IMR-90 (cell line): ENCODE measurements around the gene TBP. TPM values are rescaled to one million over a fixed set of nuclear protein-coding genes. Genes with fewer than 3 reads are reported as not detected.

Source experiments
- ATAC-seq: fragments of 200-7000 bp; cut with Tn5 transposase; 2 replicates; pipeline ENCODE4 v1.9.1; 2020; ENCODE audit warnings: low read depth, mild to moderate bottlenecking, moderate library complexity
- BruUV-seq: library from RNA; stranded (reverse); fragments of 400-500 nt; replicated peaks from 2 replicates; lab custom pipeline; 2021; lab: Mats Ljungman, UMichigan
- CTCF ChIA-PET: fragments of 300-600 bp; formaldehyde crosslinking; extraction: SDS; loops from one replicate; lab custom pipeline; 2021; ENCODE audit warnings: antibody characterized with exemption; lab: Yijun Ruan, JAX
- POLR2A ChIA-PET: fragments of 300-600 bp; sonication (Branson Sonifier 250); formaldehyde crosslinking; loops from one replicate; lab custom pipeline; 2022; ENCODE audit warnings: antibody characterized with exemption; ENCODE audit not compliant: unreplicated experiment; lab: Charles Lee
- DNase-seq: peaks from one replicate; pipeline ENCODE4 v3.0.0; 2013
- H2AFZ ChIP-seq: replicated peaks from 2 replicates; pipeline ENCODE3; 2013; ENCODE audit warnings: low read length, mild to moderate bottlenecking; ENCODE audit not compliant: poor library complexity
- H2AK5ac ChIP-seq: 2 replicates; pipeline ENCODE4 v1.6.1; 2013; ENCODE audit warnings: low read depth, low read length, inconsistent platforms
- H2AK9ac ChIP-seq: replicated peaks from 2 replicates; pipeline ENCODE3; 2013; ENCODE audit warnings: mild to moderate bottlenecking, low read depth, low read length, moderate library complexity; ENCODE audit not compliant: poor library complexity
- H2BK120ac ChIP-seq: 2 replicates; pipeline ENCODE4 v1.6.1; 2013; ENCODE audit warnings: low read depth, low read length, inconsistent platforms
- H2BK15ac ChIP-seq: 3 replicates; pipeline ENCODE4 v1.6.1; 2013; ENCODE audit warnings: low read depth, low read length, inconsistent platforms
- H2BK20ac ChIP-seq: 2 replicates; pipeline ENCODE4 v1.6.1; 2013; ENCODE audit warnings: low read depth, mild to moderate bottlenecking, inconsistent platforms, low read length, moderate library complexity
- H2BK5ac ChIP-seq: 2 replicates; pipeline ENCODE4 v1.6.1; 2013; ENCODE audit warnings: mild to moderate bottlenecking, low read depth, low read length, inconsistent platforms; ENCODE audit not compliant: poor library complexity, severe bottlenecking
- H3K14ac ChIP-seq: replicated peaks from 2 replicates; pipeline ENCODE4 v1.6.1; 2013; ENCODE audit warnings: low read depth, low read length, inconsistent platforms
- H3K18ac ChIP-seq: 2 replicates; pipeline ENCODE4 v1.6.1; 2013; ENCODE audit warnings: low read depth, low read length, control low read depth
- H3K23ac ChIP-seq: 2 replicates; pipeline ENCODE4 v1.6.1; 2013; ENCODE audit warnings: low read depth, low read length, inconsistent platforms
- H3K27ac ChIP-seq: 2 replicates; pipeline ENCODE4 v1.5.1; 2013; ENCODE audit warnings: mild to moderate bottlenecking, control low read depth, low read length; ENCODE audit not compliant: insufficient read depth
- H3K27me3 ChIP-seq: 2 replicates; pipeline ENCODE4 v1.6.1; 2013; ENCODE audit warnings: low read length; ENCODE audit not compliant: control insufficient read depth, insufficient read depth
- H3K36me3 ChIP-seq: 2 replicates; pipeline ENCODE4 v1.6.1; 2013; ENCODE audit warnings: low read length, mixed read lengths; ENCODE audit not compliant: control insufficient read depth, insufficient read depth
- H3K4ac ChIP-seq: 2 replicates; pipeline ENCODE4 v1.6.1; 2013; ENCODE audit warnings: low read depth, low read length, inconsistent platforms
- H3K4me1 ChIP-seq: 2 replicates; pipeline ENCODE4 v1.6.1; 2013; ENCODE audit warnings: low read length, mixed read lengths; ENCODE audit not compliant: control insufficient read depth, insufficient read depth
- H3K4me2 ChIP-seq: 2 replicates; pipeline ENCODE4 v1.6.1; 2013; ENCODE audit warnings: low read depth, mild to moderate bottlenecking, control low read depth, low read length, moderate library complexity
- H3K4me3 ChIP-seq: 2 replicates; pipeline ENCODE4 v1.5.1; 2013; ENCODE audit warnings: low read depth, mild to moderate bottlenecking, control low read depth, low read length, moderate library complexity; ENCODE audit not compliant: insufficient read depth
- H3K56ac ChIP-seq: 2 replicates; pipeline ENCODE4 v1.6.1; 2013; ENCODE audit warnings: low read length, inconsistent platforms; ENCODE audit not compliant: insufficient read depth; ENCODE audit errors: extremely low read depth
- H3K79me1 ChIP-seq, 2 experiments: 2 replicates each; pipeline ENCODE4 v1.6.1; 2013; ENCODE audit warnings: low read length in 2 of 2, inconsistent platforms in 1 of 2, low read depth in 1 of 2
- H3K9ac ChIP-seq: 2 replicates; pipeline ENCODE4 v1.6.1; 2013; ENCODE audit warnings: low read depth, low read length, control low read depth
- H3K9me1 ChIP-seq: 2 replicates; pipeline ENCODE4 v1.6.1; 2013; ENCODE audit warnings: low read length, inconsistent platforms; ENCODE audit not compliant: insufficient read depth
- H3K9me3 ChIP-seq: 2 replicates; pipeline ENCODE4 v1.6.1; 2013; ENCODE audit warnings: low read length; ENCODE audit not compliant: control insufficient read depth, insufficient read depth
- H4K20me1 ChIP-seq: 2 replicates; pipeline ENCODE4 v1.6.1; 2013; ENCODE audit warnings: low read length, inconsistent platforms; ENCODE audit not compliant: insufficient read depth
- H4K5ac ChIP-seq: 2 replicates; pipeline ENCODE4 v1.6.1; 2013; ENCODE audit warnings: mild to moderate bottlenecking, low read depth, low read length, control low read depth
- H4K8ac ChIP-seq, 2 experiments: 2 replicates each; pipeline ENCODE4 v1.6.1; 2013; ENCODE audit warnings: low read depth in 2 of 2, low read length in 2 of 2, control low read depth in 1 of 2, inconsistent platforms in 1 of 2
- H4K91ac ChIP-seq: 2 replicates; pipeline ENCODE4 v1.6.1; 2013; ENCODE audit warnings: low read depth, low read length, inconsistent platforms; ENCODE audit not compliant: insufficient read depth
- BHLHE40 ChIP-seq: fragments of 150-350 bp; IDR thresholded peaks from 2 replicates; pipeline ENCODE4 v1.6.1; 2016; ENCODE audit warnings: mild to moderate bottlenecking, low read depth, low read length
- CEBPB ChIP-seq: IDR thresholded peaks from 2 replicates; pipeline ENCODE4 v1.6.1; 2012; ENCODE audit warnings: low read depth, low read length, improper control_type of control experiment
- CHD1 ChIP-seq: IDR thresholded peaks from 2 replicates; pipeline ENCODE4 v1.6.1; 2012; ENCODE audit warnings: low read depth, low read length, improper control_type of control experiment
- ELK1 ChIP-seq: fragments of 150-350 bp; IDR thresholded peaks from 2 replicates; pipeline ENCODE4 v1.6.1; 2016; ENCODE audit warnings: low read depth, mild to moderate bottlenecking, low read length, moderate library complexity, borderline replicate concordance
- FOS ChIP-seq: fragments of 150-350 bp; IDR thresholded peaks from 2 replicates; pipeline ENCODE4 v1.6.1; 2016; ENCODE audit warnings: low read depth, low read length
- POLR2A ChIP-seq: IDR thresholded peaks from 2 replicates; pipeline ENCODE4 v1.6.1; 2012; ENCODE audit warnings: mild to moderate bottlenecking, low read depth, low read length
- RCOR1 ChIP-seq: IDR thresholded peaks from 2 replicates; pipeline ENCODE4 v1.6.1; 2012; ENCODE audit warnings: mild to moderate bottlenecking, low read length, improper control_type of control experiment; ENCODE audit not compliant: insufficient replicate concordance
- RFX5 ChIP-seq: IDR thresholded peaks from 2 replicates; pipeline ENCODE4 v1.8.0; 2012; ENCODE audit warnings: low read depth, mild to moderate bottlenecking, low read length, moderate library complexity
- SMC3 ChIP-seq: fragments of 150-350 bp; IDR thresholded peaks from 2 replicates; pipeline ENCODE4 v1.6.1; 2016; ENCODE audit warnings: low read depth, mild to moderate bottlenecking, antibody characterized with exemption, low read length, moderate library complexity
- WGBS, 2 experiments: methylation state at CpG; one replicate each; pipeline versions ENCODE4 v1.1.5 to v1.1.7; 2013; ENCODE audit warnings: missing lambda C conversion rate in 2 of 2; ENCODE audit not compliant: insufficient read length in 1 of 2; ENCODE audit errors: extremely low coverage in 2 of 2; 5-methylcytosine and 5-hydroxymethylcytosine counted together
- dilution Hi-C: fragments of 300-500 bp; cut with HindIII; formaldehyde crosslinking; loops from one replicate; pipeline ENCODE4 v1.14.3; 2018; ENCODE audit warnings: low sequenced_read_pairs; ENCODE audit not compliant: unreplicated experiment
- in situ Hi-C: fragments of 300-500 bp; cut with MboI; formaldehyde crosslinking; loops from 3 replicates; pipeline ENCODE4 v1.14.3; 2019; ENCODE audit warnings: low sequenced_read_pairs, inconsistent platforms, mixed read lengths
- intact Hi-C: fragments of 100-400 bp; cut with micrococcal nuclease; formaldehyde crosslinking; loops from 2 replicates; pipeline ENCODE4 v1.10.0; 2022
- polyA plus RNA-seq, 3 experiments: library from polyadenylated mRNA; depleted of rRNA; stranded (reverse); fragments of >200 nt; gene quantifications; 2 replicates each; pipeline ENCODE4 v1.2.3, GENCODE V29; 2012; ENCODE audit warnings: low replicate concordance in 1 of 3
- total RNA-seq: library from RNA; depleted of rRNA; stranded (reverse); fragments of >200 nt; gene quantifications from 2 replicates; pipeline ENCODE4 v1.2.3, GENCODE V29; 2012

Gene TBP
- total and polyA plus RNA-seq, 2 of the 4 experiments (the other 2 are of a cell fraction): 8.8 to 12.5 TPM

- TF ChIP-seq CHD1 (no peak), SMC3 (no peak)
Measured at GRCh38 chr6:170584181-170584953, 30.2 kb downstream of the TBP start, which contains the start of gene PDCD2 (continued).

GRCh38 chr6:170584954-170585498, 30.9 kb downstream of the TBP start:
- Histone ChIP-seq H4K20me1 (no peaks in the 10 kb centered on the region; the same call in 1 of the 2 replicates), H3K4ac (peak overlapping the region; percentile 73), H3K27ac (peak overlapping the region; percentile 59), H3K56ac (peak overlapping the region; percentile 66), H3K79me1 (peaks cover 11 to 29% of the 10 kb centered on the region in 2 experiments; a peak in 3 of 4 replicates), H3K9ac (peak overlapping the region; percentile 78), H3K4me3 (peak overlapping the region; percentile 70), H2BK5ac (peak overlapping the region; percentile 16), H3K4me1 (peaks cover 3% of the 10 kb centered on the region; the same call in 1 of the 2 replicates), H3K23ac (no peak overlapping the region), H4K5ac (peak overlapping the region; percentile 47), H4K91ac (peak overlapping the region; percentile 24; the same call in 1 of the 2 replicates), H3K4me2 (peak overlapping the region; percentile 91), H3K9me3 (no peaks in the 10 kb centered on the region), H3K27me3 (no peaks in the 10 kb centered on the region), H3K9me1 (no peaks in the 10 kb centered on the region; the same call in 1 of the 2 replicates), H2BK120ac (no peak overlapping the region), H2AFZ (peak overlapping the region; percentile 91), H3K36me3 (peaks cover 12% of the 10 kb centered on the region), H2AK9ac (peak overlapping the region; percentile 5), H2BK20ac (no peak overlapping the region), H4K8ac (peak overlapping the region; percentile 79 to 83), H3K18ac (no peak overlapping the region), H3K14ac (peak overlapping the region; percentile 67; the same call in 1 of the 2 replicates), H2BK15ac (no peak overlapping the region), H2AK5ac (no peak overlapping the region)
- TF ChIP-seq CHD1 (no peak), BHLHE40 (no peak), ELK1 (no peak), POLR2A (no peak), CEBPB (no peak), RFX5 (no peak), RCOR1 (no peak), FOS (no peak)
- POLR2A ChIA-PET: no interaction called here
- no TSS peak for BruUV-seq
- no CpG with 5 or more reads among the region's 6 CpGs for WGBS, 2 experiments
- CTCF ChIA-PET: no interaction called here
- in situ Hi-C loops (no loop called here), intact Hi-C loops (no loop called here), dilution Hi-C loops (no loop called here)
- no peak for DNase-seq
- ATAC-seq: no peak
